Stimulated activated CD8-positive, alpha-beta memory T cell treated with anti-CD3 and anti-CD28 coated beads, Interleukin-4, amount 100 ng/mL, for 24 hours (primary cell): ENCODE data around the gene ZC2HC1C.
"Not testable (repeated sequence)": the region's sequence is repeated elsewhere in the genome, so short reads cannot be mapped to it uniquely, and the experiment has no call there.

ENCODE experiments used
- DNase-seq: peaks from one replicate; pipeline ENCODE4 v3.0.0-alpha.2; 2020; ENCODE audit warnings: low read depth

ZC2HC1C gene

GRCh38 chr14:75094896-75095295, 25.5 kb downstream of the ZC2HC1C start:
- DNase-seq, result no peak

- DNase-seq, result no peak
Observed at GRCh38 chr14:75095690-75096089, 26.2 kb downstream of the ZC2HC1C start.

- no peak for DNase-seq
Observed at GRCh38 chr14:75096959-75097358, 27.5 kb downstream of the ZC2HC1C start.

GRCh38 chr14:75098212-75098611, 28.8 kb downstream of the ZC2HC1C start:
- DNase-seq, result no peak

GRCh38 chr14:75098682-75099081, 29.2 kb downstream of the ZC2HC1C start:
- DNase-seq, result no peak

- no peak for DNase-seq
Observed at GRCh38 chr14:75101491-75101890, 32.0 kb downstream of the ZC2HC1C start.

GRCh38 chr14:75107186-75107585, 37.7 kb downstream of the ZC2HC1C start:
- DNase-seq, result no peak

- no peak for DNase-seq
Observed at GRCh38 chr14:75109877-75110276, 40.4 kb downstream of the ZC2HC1C start.

GRCh38 chr14:75113932-75114539, 44.6 kb downstream of the ZC2HC1C start:
- no peak for DNase-seq

GRCh38 chr14:75119056-75119455, 49.6 kb downstream of the ZC2HC1C start:
- DNase-seq, result no peak

GRCh38 chr14:75120541-75121291, 51.3 kb downstream of the ZC2HC1C start:
- DNase-seq, result no peak

- DNase-seq, result no peak
Observed at GRCh38 chr14:75121552-75121951, 52.1 kb downstream of the ZC2HC1C start.

GRCh38 chr14:75123991-75124390, 54.5 kb downstream of the ZC2HC1C start:
- DNase-seq, result no peak

- no peak for DNase-seq
Observed at GRCh38 chr14:75125617-75126016, 56.2 kb downstream of the ZC2HC1C start.

- no peak for DNase-seq
Observed at GRCh38 chr14:75126121-75126544, 56.7 kb downstream of the ZC2HC1C start.

- peak; percentile 83 for DNase-seq
Observed at GRCh38 chr14:75126679-75127473, 57.4 kb downstream of the ZC2HC1C start, which contains the start of gene NEK9. Gene NEK9 (minus strand): TSS chr14:75127048. CDS start chr14:75126921, 127 bp downstream.

GRCh38 chr14:75127474-75127820, 58.0 kb downstream of the ZC2HC1C start:
- not testable (repeated sequence) for DNase-seq

GRCh38 chr14:75127903-75128595, 58.6 kb downstream of the ZC2HC1C start:
- no peak for DNase-seq

GRCh38 chr14:75128596-75128990, 59.2 kb downstream of the ZC2HC1C start:
- DNase-seq, result no peak
